Measurements from ENCODE around the gene PTK7.

PTK7 gene

GRCh38 chr6:43192911-43193310 is 116.8 kb downstream of the PTK7 start:
- Histone ChIP-seq H3K4me1 (ENCODE audit: control insufficient read depth, insufficient read depth, low read length) (no peaks in the 10 kb centered on the region), H3K27me3 (ENCODE audit: control insufficient read depth in 1 of 2, insufficient read depth in 2 of 2, low read length in 2 of 2) (no peaks in the 10 kb centered on the region), H3K27ac (ENCODE audit: low read length) (no peak overlapping the region), H3K36me3 (ENCODE audit: control insufficient read depth in 2 of 2, insufficient read depth in 2 of 2, low read length in 2 of 2) (peaks cover 19 to 37% of the 10 kb centered on the region in 2 donors), H3K9ac (ENCODE audit: low read length in 2 of 2) (no peak overlapping the region), H3K4me3 (ENCODE audit: low read length in 2 of 2) (no peak overlapping the region), H3K9me3 (ENCODE audit: control insufficient read depth in 2 of 2, low read length in 2 of 2) (no peaks in the 10 kb centered on the region)

DNA sequence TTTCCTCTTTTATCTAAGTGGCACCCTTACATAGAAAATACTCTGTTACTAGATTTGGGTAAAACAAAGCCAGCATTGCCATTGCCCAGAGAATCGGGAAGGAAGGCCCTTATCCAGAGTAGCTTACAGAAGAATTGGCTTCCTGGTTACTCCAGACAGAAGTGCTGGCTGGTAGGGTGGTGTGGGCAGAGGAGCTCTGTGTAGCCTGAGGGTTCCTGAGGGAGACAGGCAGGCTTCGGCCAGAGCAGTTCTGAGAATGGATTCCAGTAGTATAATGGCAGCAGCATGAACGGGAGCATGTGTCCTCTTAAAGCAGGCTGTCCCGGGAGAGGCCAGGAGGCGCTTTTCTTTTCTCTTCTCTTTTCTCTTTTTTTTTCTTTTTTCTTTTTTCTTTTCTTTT is 117.8 kb downstream of the PTK7 start:
- H3K9ac ChIP-seq (ENCODE audit: low read length in 2 of 2): no peak overlapping the region
- no peaks in the 10 kb centered on the region for H3K27me3 ChIP-seq (ENCODE audit: control insufficient read depth in 1 of 2, insufficient read depth in 2 of 2, low read length in 2 of 2)
- H3K27ac ChIP-seq (ENCODE audit: low read length): no peak overlapping the region
- peaks cover 22 to 28% of the 10 kb centered on the region in 2 donors for H3K36me3 ChIP-seq (ENCODE audit: control insufficient read depth in 2 of 2, insufficient read depth in 2 of 2, low read length in 2 of 2)
- H3K9me3 ChIP-seq (ENCODE audit: control insufficient read depth in 2 of 2, low read length in 2 of 2): no peaks in the 10 kb centered on the region
- no peaks in the 10 kb centered on the region for H3K4me1 ChIP-seq (ENCODE audit: control insufficient read depth, insufficient read depth, low read length)
- no peak overlapping the region for H3K4me3 ChIP-seq (ENCODE audit: low read length in 2 of 2)

GRCh38 chr6:43196337-43196736 is 120.2 kb downstream of the PTK7 start:
- no peaks in the 10 kb centered on the region for H3K9me3 ChIP-seq (ENCODE audit: control insufficient read depth in 2 of 2, low read length in 2 of 2)
- H3K4me3 ChIP-seq (ENCODE audit: low read length in 2 of 2): no peak overlapping the region
- H3K36me3 ChIP-seq (ENCODE audit: control insufficient read depth in 2 of 2, insufficient read depth in 2 of 2, low read length in 2 of 2): peaks cover 35 to 45% of the 10 kb centered on the region in 2 donors
- H3K27me3 ChIP-seq (ENCODE audit: control insufficient read depth in 1 of 2, insufficient read depth in 2 of 2, low read length in 2 of 2): no peaks in the 10 kb centered on the region
- H3K9ac ChIP-seq (ENCODE audit: low read length in 2 of 2): no peak overlapping the region
- no peaks in the 10 kb centered on the region for H3K4me1 ChIP-seq (ENCODE audit: control insufficient read depth, insufficient read depth, low read length)
- H3K27ac ChIP-seq (ENCODE audit: low read length): no peak overlapping the region

- Histone ChIP-seq H3K27ac (ENCODE audit: low read length) (no peak overlapping the region), H3K9ac (ENCODE audit: low read length in 2 of 2) (no peak overlapping the region), H3K27me3 (ENCODE audit: control insufficient read depth in 1 of 2, insufficient read depth in 2 of 2, low read length in 2 of 2) (no peaks in the 10 kb centered on the region), H3K4me1 (ENCODE audit: control insufficient read depth, insufficient read depth, low read length) (no peaks in the 10 kb centered on the region), H3K36me3 (ENCODE audit: control insufficient read depth in 2 of 2, insufficient read depth in 2 of 2, low read length in 2 of 2) (peaks cover 34 to 48% of the 10 kb centered on the region in 2 donors), H3K4me3 (ENCODE audit: low read length in 2 of 2) (no peak overlapping the region), H3K9me3 (ENCODE audit: control insufficient read depth in 2 of 2, low read length in 2 of 2) (no peaks in the 10 kb centered on the region)
These were observed 123.8 kb downstream of the PTK7 start for GRCh38 chr6:43199912-43200311.

GRCh38 chr6:43200541-43200940 is 124.4 kb downstream of the PTK7 start:
- no peaks in the 10 kb centered on the region for H3K9me3 ChIP-seq (ENCODE audit: control insufficient read depth in 2 of 2, low read length in 2 of 2)
- no peak overlapping the region for H3K4me3 ChIP-seq (ENCODE audit: low read length in 2 of 2)
- no peaks in the 10 kb centered on the region for H3K4me1 ChIP-seq (ENCODE audit: control insufficient read depth, insufficient read depth, low read length)
- peaks cover 35 to 43% of the 10 kb centered on the region in 2 donors for H3K36me3 ChIP-seq (ENCODE audit: control insufficient read depth in 2 of 2, insufficient read depth in 2 of 2, low read length in 2 of 2)
- H3K27me3 ChIP-seq (ENCODE audit: control insufficient read depth in 1 of 2, insufficient read depth in 2 of 2, low read length in 2 of 2): no peaks in the 10 kb centered on the region
- H3K27ac ChIP-seq (ENCODE audit: low read length): no peak overlapping the region
- H3K9ac ChIP-seq (ENCODE audit: low read length in 2 of 2): no peak overlapping the region

GRCh38 chr6:43202451-43202850 is 126.3 kb downstream of the PTK7 start:
- Histone ChIP-seq H3K4me3 (ENCODE audit: low read length in 2 of 2) (no peak overlapping the region), H3K9ac (ENCODE audit: low read length in 2 of 2) (no peak overlapping the region), H3K9me3 (ENCODE audit: control insufficient read depth in 2 of 2, low read length in 2 of 2) (no peaks in the 10 kb centered on the region), H3K27me3 (ENCODE audit: control insufficient read depth in 1 of 2, insufficient read depth in 2 of 2, low read length in 2 of 2) (no peaks in the 10 kb centered on the region), H3K36me3 (ENCODE audit: control insufficient read depth in 2 of 2, insufficient read depth in 2 of 2, low read length in 2 of 2) (peaks cover 31 to 36% of the 10 kb centered on the region in 2 donors), H3K4me1 (ENCODE audit: control insufficient read depth, insufficient read depth, low read length) (no peaks in the 10 kb centered on the region), H3K27ac (ENCODE audit: low read length) (no peak overlapping the region)

DNA sequence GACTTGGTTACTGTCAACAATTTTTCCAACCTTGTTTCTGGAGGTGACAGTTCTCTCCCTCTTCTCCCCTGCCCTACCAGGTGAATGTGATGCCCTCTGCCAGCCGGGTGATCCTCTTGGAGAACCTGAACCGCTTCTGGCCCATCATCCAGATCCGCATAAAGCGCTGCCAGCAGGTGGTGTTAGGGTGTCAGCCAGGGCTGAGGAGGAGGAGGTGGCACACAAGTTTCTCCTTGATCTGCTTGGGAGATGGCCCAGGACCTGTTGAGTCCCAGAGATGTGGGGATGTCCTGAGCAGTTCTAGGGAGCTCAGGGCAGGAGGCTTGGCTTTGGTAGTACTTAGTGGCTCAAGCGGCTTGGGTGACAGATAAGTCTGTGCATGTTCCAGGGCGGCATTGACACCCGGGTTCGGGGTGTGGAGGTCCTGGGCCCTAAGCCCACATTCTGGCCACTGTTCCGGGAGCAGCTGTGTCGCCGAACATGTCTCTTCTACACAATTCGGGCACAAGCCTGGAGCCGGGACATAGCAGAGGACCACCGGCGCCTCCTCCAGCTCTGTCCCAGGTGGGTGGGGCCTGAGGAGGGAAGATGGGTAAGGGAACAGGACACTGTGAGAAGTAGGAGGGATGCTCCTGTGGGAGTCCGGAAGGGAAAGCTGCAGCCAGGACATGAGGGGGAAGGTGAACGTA is 127.1 kb downstream of the PTK7 start:
- Histone ChIP-seq H3K9ac (ENCODE audit: low read length in 2 of 2) (no peak overlapping the region), H3K4me3 (ENCODE audit: low read length in 2 of 2) (no peak overlapping the region), H3K9me3 (ENCODE audit: control insufficient read depth in 2 of 2, low read length in 2 of 2) (no peaks in the 10 kb centered on the region), H3K36me3 (ENCODE audit: control insufficient read depth in 2 of 2, insufficient read depth in 2 of 2, low read length in 2 of 2) (peaks cover 31 to 34% of the 10 kb centered on the region in 2 donors), H3K27ac (ENCODE audit: low read length) (no peak overlapping the region), H3K4me1 (ENCODE audit: control insufficient read depth, insufficient read depth, low read length) (no peaks in the 10 kb centered on the region), H3K27me3 (ENCODE audit: control insufficient read depth in 1 of 2, insufficient read depth in 2 of 2, low read length in 2 of 2) (no peaks in the 10 kb centered on the region)

- H3K27me3 ChIP-seq (ENCODE audit: control insufficient read depth in 1 of 2, insufficient read depth in 2 of 2, low read length in 2 of 2): no peaks in the 10 kb centered on the region
- H3K4me1 ChIP-seq (ENCODE audit: control insufficient read depth, insufficient read depth, low read length): no peaks in the 10 kb centered on the region
- H3K9me3 ChIP-seq (ENCODE audit: control insufficient read depth in 2 of 2, low read length in 2 of 2): no peaks in the 10 kb centered on the region
- H3K4me3 ChIP-seq (ENCODE audit: low read length in 2 of 2): no peak overlapping the region
- H3K36me3 ChIP-seq (ENCODE audit: control insufficient read depth in 2 of 2, insufficient read depth in 2 of 2, low read length in 2 of 2): peaks cover 27 to 34% of the 10 kb centered on the region in 2 donors
- no peak overlapping the region for H3K27ac ChIP-seq (ENCODE audit: low read length)
- no peak overlapping the region for H3K9ac ChIP-seq (ENCODE audit: low read length in 2 of 2)
These were observed 127.6 kb downstream of the PTK7 start for GRCh38 chr6:43203718-43204095.

DNA sequence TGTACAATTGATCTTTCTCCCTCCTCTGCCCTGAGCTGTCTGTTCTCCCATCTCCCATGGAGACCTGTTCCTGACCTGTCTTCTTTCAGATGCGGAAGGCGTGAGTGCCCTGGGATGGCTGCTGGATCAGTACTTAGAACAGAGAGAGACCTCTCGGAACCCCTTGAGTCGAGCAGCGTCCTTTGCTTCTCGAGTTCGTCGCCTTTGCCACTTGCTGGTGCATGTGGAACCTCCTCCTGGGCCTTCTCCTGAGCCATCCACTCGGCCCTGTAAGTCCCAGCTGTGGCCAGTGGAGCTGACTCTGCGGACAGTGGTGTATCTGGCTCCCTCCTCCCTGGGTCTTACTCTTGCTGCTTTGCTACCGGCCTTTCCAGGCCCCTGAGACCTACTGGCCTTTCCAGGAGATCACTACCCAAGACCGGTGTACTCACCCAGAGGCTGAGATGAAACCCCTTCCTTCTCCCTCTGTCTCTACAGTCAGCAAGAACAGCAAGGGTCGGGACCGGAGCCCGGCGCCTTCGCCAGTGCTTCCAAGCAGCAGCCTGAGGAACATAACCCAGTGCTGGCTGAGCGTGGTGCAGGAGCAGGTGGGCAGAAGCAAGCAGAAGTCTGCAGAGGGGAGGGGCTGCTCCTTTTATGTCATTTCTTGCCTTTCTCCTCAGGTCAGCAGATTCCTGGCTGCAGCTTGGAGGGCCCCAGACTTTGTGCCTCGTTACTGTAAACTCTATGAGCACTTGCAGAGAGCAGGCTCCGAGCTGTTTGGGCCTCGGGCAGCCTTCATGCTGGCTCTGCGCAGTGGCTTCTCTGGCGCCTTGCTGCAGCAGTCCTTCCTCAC is 128.4 kb downstream of the PTK7 start:
- Histone ChIP-seq H3K9me3 (ENCODE audit: control insufficient read depth in 2 of 2, low read length in 2 of 2) (no peaks in the 10 kb centered on the region), H3K9ac (ENCODE audit: low read length in 2 of 2) (no peak overlapping the region), H3K27me3 (ENCODE audit: control insufficient read depth in 1 of 2, insufficient read depth in 2 of 2, low read length in 2 of 2) (no peaks in the 10 kb centered on the region), H3K4me1 (ENCODE audit: control insufficient read depth, insufficient read depth, low read length) (no peaks in the 10 kb centered on the region), H3K36me3 (ENCODE audit: control insufficient read depth in 2 of 2, insufficient read depth in 2 of 2, low read length in 2 of 2) (peaks cover 24 to 30% of the 10 kb centered on the region in 2 donors), H3K4me3 (ENCODE audit: low read length in 2 of 2) (no peak overlapping the region), H3K27ac (ENCODE audit: low read length) (no peak overlapping the region)

DNA sequence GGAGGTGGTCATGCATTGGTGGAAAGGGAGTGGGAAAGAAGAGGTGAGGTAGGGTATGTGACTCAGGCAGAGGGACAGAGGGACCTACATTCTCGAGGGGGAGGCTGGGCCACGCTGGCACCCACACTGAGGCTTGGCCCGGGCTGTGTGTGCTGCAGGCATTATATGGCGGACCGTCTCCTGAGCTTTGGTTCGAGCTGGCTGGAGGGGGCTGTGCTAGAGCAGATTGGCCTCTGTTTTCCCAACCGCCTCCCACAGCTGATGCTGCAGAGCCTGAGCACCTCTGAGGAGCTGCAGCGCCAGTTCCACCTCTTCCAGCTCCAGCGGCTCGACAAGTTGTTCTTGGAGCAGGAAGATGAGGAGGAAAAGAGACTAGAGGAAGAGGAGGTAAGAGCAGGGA is 129.7 kb downstream of the PTK7 start:
- Histone ChIP-seq H3K9ac (ENCODE audit: low read length in 2 of 2) (no peak overlapping the region), H3K27ac (ENCODE audit: low read length) (no peak overlapping the region), H3K36me3 (ENCODE audit: control insufficient read depth in 2 of 2, insufficient read depth in 2 of 2, low read length in 2 of 2) (peaks cover 14 to 20% of the 10 kb centered on the region in 2 donors), H3K4me3 (ENCODE audit: low read length in 2 of 2) (no peak overlapping the region), H3K9me3 (ENCODE audit: control insufficient read depth in 2 of 2, low read length in 2 of 2) (no peaks in the 10 kb centered on the region), H3K27me3 (ENCODE audit: control insufficient read depth in 1 of 2, insufficient read depth in 2 of 2, low read length in 2 of 2) (no peaks in the 10 kb centered on the region), H3K4me1 (ENCODE audit: control insufficient read depth, insufficient read depth, low read length) (no peaks in the 10 kb centered on the region)

DNA sequence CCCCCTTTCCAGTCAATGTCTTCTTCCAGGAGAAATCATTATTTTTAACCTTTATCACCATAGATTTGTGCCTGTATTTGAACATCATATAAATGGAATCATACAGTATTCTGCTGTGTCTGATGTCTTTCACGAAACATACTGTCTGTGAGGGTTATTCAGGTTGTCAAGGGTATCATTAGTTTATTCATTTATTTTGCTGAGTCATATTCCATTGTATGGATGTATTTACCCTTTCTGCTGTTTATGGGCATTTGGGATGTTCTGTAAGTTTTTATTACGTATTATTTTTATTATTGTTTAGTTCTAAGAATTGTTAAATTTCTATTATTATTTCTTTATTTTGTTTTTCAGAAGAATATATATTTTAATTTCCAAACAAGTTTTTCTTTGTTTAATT is 131.2 kb downstream of the PTK7 start:
- no peaks in the 10 kb centered on the region for H3K9me3 ChIP-seq (ENCODE audit: control insufficient read depth in 2 of 2, low read length in 2 of 2)
- no peak overlapping the region for H3K9ac ChIP-seq (ENCODE audit: low read length in 2 of 2)
- H3K4me3 ChIP-seq (ENCODE audit: low read length in 2 of 2): no peak overlapping the region
- no peaks in the 10 kb centered on the region for H3K27me3 ChIP-seq (ENCODE audit: control insufficient read depth in 1 of 2, insufficient read depth in 2 of 2, low read length in 2 of 2)
- peaks cover 16 to 17% of the 10 kb centered on the region in 2 donors for H3K36me3 ChIP-seq (ENCODE audit: control insufficient read depth in 2 of 2, insufficient read depth in 2 of 2, low read length in 2 of 2)
- no peaks in the 10 kb centered on the region for H3K4me1 ChIP-seq (ENCODE audit: control insufficient read depth, insufficient read depth, low read length)
- no peak overlapping the region for H3K27ac ChIP-seq (ENCODE audit: low read length)

Data from stomach smooth muscle (tissue), 2 donors.